Measurements from ENCODE around the gene MSH3. TPM values are rescaled to one million over a fixed set of nuclear protein-coding genes. Genes with fewer than 3 reads are reported as not detected.

The MSH3 gene
- total and polyA plus RNA-seq, 2 of the 8 experiments (the other 6 are each of a cell fraction or from before 2014, with no cell fraction given): 3.6 to 22.6 TPM

DNA sequence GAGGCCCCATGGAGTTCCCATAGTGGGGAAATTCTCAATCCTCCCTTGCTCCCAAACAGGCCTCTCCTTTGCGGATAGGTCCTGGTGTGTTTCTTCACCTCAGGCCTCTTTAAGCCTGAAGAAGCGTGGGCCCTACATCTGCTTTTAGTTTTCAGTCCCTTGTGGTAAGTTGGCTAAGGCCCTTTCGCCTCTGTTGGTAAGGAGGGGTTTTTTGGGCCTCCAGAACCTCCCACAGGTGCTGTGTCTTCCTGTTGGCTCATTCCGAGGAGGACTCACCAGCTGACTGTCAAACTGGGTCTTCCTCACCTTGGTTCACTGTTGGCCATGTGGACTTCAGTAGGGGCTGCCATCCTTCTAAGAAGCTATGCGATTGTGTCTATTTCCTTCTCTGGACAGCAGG is 56.8 kb downstream of the MSH3 start (continued):
- TF ChIP-seq, protein P1, sequence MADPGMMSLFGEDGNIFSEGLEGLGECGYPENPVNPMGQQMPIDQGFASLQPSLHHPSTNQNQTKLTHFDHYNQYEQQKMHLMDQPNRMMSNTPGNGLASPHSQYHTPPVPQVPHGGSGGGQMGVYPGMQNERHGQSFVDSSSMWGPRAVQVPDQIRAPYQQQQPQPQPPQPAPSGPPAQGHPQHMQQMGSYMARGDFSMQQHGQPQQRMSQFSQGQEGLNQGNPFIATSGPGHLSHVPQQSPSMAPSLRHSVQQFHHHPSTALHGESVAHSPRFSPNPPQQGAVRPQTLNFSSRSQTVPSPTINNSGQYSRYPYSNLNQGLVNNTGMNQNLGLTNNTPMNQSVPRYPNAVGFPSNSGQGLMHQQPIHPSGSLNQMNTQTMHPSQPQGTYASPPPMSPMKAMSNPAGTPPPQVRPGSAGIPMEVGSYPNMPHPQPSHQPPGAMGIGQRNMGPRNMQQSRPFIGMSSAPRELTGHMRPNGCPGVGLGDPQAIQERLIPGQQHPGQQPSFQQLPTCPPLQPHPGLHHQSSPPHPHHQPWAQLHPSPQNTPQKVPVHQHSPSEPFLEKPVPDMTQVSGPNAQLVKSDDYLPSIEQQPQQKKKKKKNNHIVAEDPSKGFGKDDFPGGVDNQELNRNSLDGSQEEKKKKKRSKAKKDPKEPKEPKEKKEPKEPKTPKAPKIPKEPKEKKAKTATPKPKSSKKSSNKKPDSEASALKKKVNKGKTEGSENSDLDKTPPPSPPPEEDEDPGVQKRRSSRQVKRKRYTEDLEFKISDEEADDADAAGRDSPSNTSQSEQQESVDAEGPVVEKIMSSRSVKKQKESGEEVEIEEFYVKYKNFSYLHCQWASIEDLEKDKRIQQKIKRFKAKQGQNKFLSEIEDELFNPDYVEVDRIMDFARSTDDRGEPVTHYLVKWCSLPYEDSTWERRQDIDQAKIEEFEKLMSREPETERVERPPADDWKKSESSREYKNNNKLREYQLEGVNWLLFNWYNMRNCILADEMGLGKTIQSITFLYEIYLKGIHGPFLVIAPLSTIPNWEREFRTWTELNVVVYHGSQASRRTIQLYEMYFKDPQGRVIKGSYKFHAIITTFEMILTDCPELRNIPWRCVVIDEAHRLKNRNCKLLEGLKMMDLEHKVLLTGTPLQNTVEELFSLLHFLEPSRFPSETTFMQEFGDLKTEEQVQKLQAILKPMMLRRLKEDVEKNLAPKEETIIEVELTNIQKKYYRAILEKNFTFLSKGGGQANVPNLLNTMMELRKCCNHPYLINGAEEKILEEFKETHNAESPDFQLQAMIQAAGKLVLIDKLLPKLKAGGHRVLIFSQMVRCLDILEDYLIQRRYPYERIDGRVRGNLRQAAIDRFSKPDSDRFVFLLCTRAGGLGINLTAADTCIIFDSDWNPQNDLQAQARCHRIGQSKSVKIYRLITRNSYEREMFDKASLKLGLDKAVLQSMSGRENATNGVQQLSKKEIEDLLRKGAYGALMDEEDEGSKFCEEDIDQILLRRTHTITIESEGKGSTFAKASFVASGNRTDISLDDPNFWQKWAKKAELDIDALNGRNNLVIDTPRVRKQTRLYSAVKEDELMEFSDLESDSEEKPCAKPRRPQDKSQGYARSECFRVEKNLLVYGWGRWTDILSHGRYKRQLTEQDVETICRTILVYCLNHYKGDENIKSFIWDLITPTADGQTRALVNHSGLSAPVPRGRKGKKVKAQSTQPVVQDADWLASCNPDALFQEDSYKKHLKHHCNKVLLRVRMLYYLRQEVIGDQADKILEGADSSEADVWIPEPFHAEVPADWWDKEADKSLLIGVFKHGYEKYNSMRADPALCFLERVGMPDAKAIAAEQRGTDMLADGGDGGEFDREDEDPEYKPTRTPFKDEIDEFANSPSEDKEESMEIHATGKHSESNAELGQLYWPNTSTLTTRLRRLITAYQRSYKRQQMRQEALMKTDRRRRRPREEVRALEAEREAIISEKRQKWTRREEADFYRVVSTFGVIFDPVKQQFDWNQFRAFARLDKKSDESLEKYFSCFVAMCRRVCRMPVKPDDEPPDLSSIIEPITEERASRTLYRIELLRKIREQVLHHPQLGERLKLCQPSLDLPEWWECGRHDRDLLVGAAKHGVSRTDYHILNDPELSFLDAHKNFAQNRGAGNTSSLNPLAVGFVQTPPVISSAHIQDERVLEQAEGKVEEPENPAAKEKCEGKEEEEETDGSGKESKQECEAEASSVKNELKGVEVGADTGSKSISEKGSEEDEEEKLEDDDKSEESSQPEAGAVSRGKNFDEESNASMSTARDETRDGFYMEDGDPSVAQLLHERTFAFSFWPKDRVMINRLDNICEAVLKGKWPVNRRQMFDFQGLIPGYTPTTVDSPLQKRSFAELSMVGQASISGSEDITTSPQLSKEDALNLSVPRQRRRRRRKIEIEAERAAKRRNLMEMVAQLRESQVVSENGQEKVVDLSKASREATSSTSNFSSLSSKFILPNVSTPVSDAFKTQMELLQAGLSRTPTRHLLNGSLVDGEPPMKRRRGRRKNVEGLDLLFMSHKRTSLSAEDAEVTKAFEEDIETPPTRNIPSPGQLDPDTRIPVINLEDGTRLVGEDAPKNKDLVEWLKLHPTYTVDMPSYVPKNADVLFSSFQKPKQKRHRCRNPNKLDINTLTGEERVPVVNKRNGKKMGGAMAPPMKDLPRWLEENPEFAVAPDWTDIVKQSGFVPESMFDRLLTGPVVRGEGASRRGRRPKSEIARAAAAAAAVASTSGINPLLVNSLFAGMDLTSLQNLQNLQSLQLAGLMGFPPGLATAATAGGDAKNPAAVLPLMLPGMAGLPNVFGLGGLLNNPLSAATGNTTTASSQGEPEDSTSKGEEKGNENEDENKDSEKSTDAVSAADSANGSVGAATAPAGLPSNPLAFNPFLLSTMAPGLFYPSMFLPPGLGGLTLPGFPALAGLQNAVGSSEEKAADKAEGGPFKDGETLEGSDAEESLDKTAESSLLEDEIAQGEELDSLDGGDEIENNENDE (IDR thresholded peaks at IDR 0.05; ENCODE audit: insufficient replicate concordance, low read length): no peak
- TF ChIP-seq GTF2F1 (IDR thresholded peaks at IDR 0.05; ENCODE audit: borderline replicate concordance, low read depth, low read length): no peak

All from H1 (cell line).